GM12878 (cell line): Measurements from ENCODE around the gene ANKRD53.

Experiments used
- CTCF ChIP-seq, 3 experiments: IDR thresholded peaks in 2 of 3; conservative IDR thresholded peaks in 1 of 3; 2 replicates each; pipeline ENCODE4 v1.5.1; 2011; ENCODE audit warnings: low read depth in 3 of 3, low read length in 3 of 3, mild to moderate bottlenecking in 3 of 3, control low read depth in 2 of 3, moderate library complexity in 2 of 3, inconsistent platforms in 1 of 3, mixed read lengths in 1 of 3; ENCODE audit not compliant: control insufficient read depth in 2 of 3, insufficient read depth in 1 of 3; ENCODE audit errors: extremely low read depth in 1 of 3
- EZH2 ChIP-seq: IDR thresholded peaks from 2 replicates; pipeline ENCODE4 v1.6.1; 2012; ENCODE audit warnings: low read depth, mild to moderate bottlenecking, control low read depth, inconsistent platforms, low read length, borderline replicate concordance; ENCODE audit not compliant: control insufficient read depth
- NR2C1 ChIP-seq: fragments of 450-650 bp; IDR thresholded peaks from 2 replicates; pipeline ENCODE4 v1.6.1; 2017; ENCODE audit warnings: antibody characterized with exemption, mild to moderate bottlenecking, moderate library complexity
- POLR2A ChIP-seq: IDR thresholded peaks from 2 replicates; pipeline ENCODE4 v1.6.1; 2011; ENCODE audit warnings: low read depth, mild to moderate bottlenecking, low read length
- SKIL ChIP-seq: fragments of 450-650 bp; IDR thresholded peaks from 2 replicates; pipeline ENCODE4 v1.6.1; 2017; ENCODE audit warnings: mild to moderate bottlenecking, low read depth, inconsistent platforms; ENCODE audit not compliant: poor library complexity, severe bottlenecking

GRCh38 chr2:70981421-70981820, 3.0 kb downstream of the ANKRD53 start:
- TF ChIP-seq NR2C1, result no peak
- no peak for TF ChIP-seq POLR2A
- TF ChIP-seq CTCF (IDR thresholded peaks at IDR 0.05 in 2 of 3, conservative IDR thresholded peaks at IDR 0.05 in 1 of 3; ENCODE audit: control insufficient read depth in 2 of 3, extremely low read depth in 1 of 3, insufficient read depth in 1 of 3, low read depth in 3 of 3, low read length in 3 of 3), result no peak
- no peak for TF ChIP-seq EZH2
- TF ChIP-seq SKIL, result no peak
